WTC11 (cell line): Measurements from ENCODE around the gene SHD. TPM values are rescaled to one million over a fixed set of nuclear protein-coding genes. Genes with fewer than 3 reads are reported as not detected.

Source experiments
- ATAC-seq: fragments of 200-7000 bp; cut with Tn5 transposase; 2 replicates; pipeline ENCODE4 v1.10.0; 2021; ENCODE audit warnings: mild to moderate bottlenecking, moderate library complexity
- CTCF ChIA-PET: fragments of 300-600 bp; sonication (Branson Sonifier 250); formaldehyde crosslinking; loops from one replicate; lab custom pipeline; 2021; ENCODE audit warnings: antibody characterized with exemption; lab: Charles Lee
- POLR2A ChIA-PET: fragments of 350-600 bp; sonication (Branson Sonifier 250); formaldehyde crosslinking; loops from one replicate; lab custom pipeline; 2021; ENCODE audit warnings: antibody characterized with exemption; lab: Charles Lee
- DNase-seq: peaks from one replicate; pipeline ENCODE4 v3.0.0; 2021; ENCODE audit warnings: low spot score
- H3K27ac Mint-ChIP-seq: 2 replicates; pipeline ENCODE4 v1.8.0; 2021; ENCODE audit warnings: mixed read lengths
- H3K27me3 Mint-ChIP-seq: 2 replicates; pipeline ENCODE4 v1.8.0; 2021; ENCODE audit warnings: low read depth, mild to moderate bottlenecking, moderate library complexity, mixed read lengths
- H3K36me3 Mint-ChIP-seq: 2 replicates; pipeline ENCODE4 v1.8.0; 2021; ENCODE audit warnings: mixed read lengths
- H3K4me1 Mint-ChIP-seq: 2 replicates; pipeline ENCODE4 v1.8.0; 2022; ENCODE audit warnings: mixed read lengths
- H3K4me3 Mint-ChIP-seq: 2 replicates; pipeline ENCODE4 v1.8.0; 2021; ENCODE audit warnings: mild to moderate bottlenecking, moderate library complexity, mixed read lengths
- H3K9me3 Mint-ChIP-seq: 2 replicates; pipeline ENCODE4 v1.8.0; 2021; ENCODE audit warnings: mixed read lengths
- CREB1 ChIP-seq: sonication (generic); formaldehyde crosslinking; IDR thresholded peaks from 2 replicates; pipeline ENCODE4 v1.8.0; 2023; ENCODE audit warnings: mild to moderate bottlenecking, missing genetic modification reagents
- FOXJ3 ChIP-seq: sonication (generic); formaldehyde crosslinking; IDR thresholded peaks from 2 replicates; pipeline ENCODE4 v1.9.0; 2021; ENCODE audit warnings: missing genetic modification reagents, mild to moderate bottlenecking, borderline replicate concordance
- GTF2I ChIP-seq: fragments of 250-450 bp; sonication (Bioruptor Pico); conservative IDR thresholded peaks from 2 replicates; pipeline ENCODE4 v1.4.0; 2021; ENCODE audit warnings: mild to moderate bottlenecking
- MAX ChIP-seq: sonication (generic); formaldehyde crosslinking; IDR thresholded peaks from 2 replicates; pipeline ENCODE4 v1.8.0; 2022; ENCODE audit warnings: mild to moderate bottlenecking, missing genetic modification reagents
- NR3C1 ChIP-seq: sonication (generic); formaldehyde crosslinking; conservative IDR thresholded peaks from 2 replicates; pipeline ENCODE4 v1.8.1; 2023; ENCODE audit warnings: low read depth, mild to moderate bottlenecking, missing genetic modification reagents
- SMAD3 ChIP-seq: sonication (generic); formaldehyde crosslinking; IDR thresholded peaks from 2 replicates; pipeline ENCODE4 v1.8.0; 2022; ENCODE audit warnings: missing genetic modification reagents, mild to moderate bottlenecking, borderline replicate concordance
- SMAD4 ChIP-seq: sonication (generic); formaldehyde crosslinking; IDR thresholded peaks from 2 replicates; pipeline ENCODE4 v1.8.0; 2022; ENCODE audit warnings: mild to moderate bottlenecking, missing genetic modification reagents
- SP1 ChIP-seq: sonication (generic); formaldehyde crosslinking; conservative IDR thresholded peaks from 2 replicates; pipeline ENCODE4 v1.8.1; 2022; ENCODE audit warnings: missing genetic modification reagents
- TP53 ChIP-seq: sonication (generic); formaldehyde crosslinking; IDR thresholded peaks from 2 replicates; pipeline ENCODE4 v1.8.1; 2023; ENCODE audit warnings: mild to moderate bottlenecking, missing genetic modification reagents
- USF1 ChIP-seq: sonication (generic); formaldehyde crosslinking; IDR thresholded peaks from 2 replicates; pipeline ENCODE4 v1.8.0; 2022; ENCODE audit warnings: mild to moderate bottlenecking, missing genetic modification reagents
- ZNF121 ChIP-seq: sonication (generic); formaldehyde crosslinking; IDR thresholded peaks from 2 replicates; pipeline ENCODE4 v1.8.0; 2023; ENCODE audit warnings: missing genetic modification reagents
- ZNF263 ChIP-seq: sonication (generic); formaldehyde crosslinking; IDR thresholded peaks from 2 replicates; pipeline ENCODE4 v1.8.1; 2022; ENCODE audit warnings: low read depth, mild to moderate bottlenecking, moderate library complexity, missing genetic modification reagents
- ZNF281 ChIP-seq: sonication (generic); formaldehyde crosslinking; IDR thresholded peaks from 2 replicates; pipeline ENCODE4 v1.8.0; 2023; ENCODE audit warnings: mild to moderate bottlenecking, missing genetic modification reagents
- ZNF532 ChIP-seq: fragments of 250-450 bp; sonication (Bioruptor Pico); IDR thresholded peaks from 2 replicates; pipeline ENCODE4 v1.9.0; 2021; ENCODE audit warnings: mild to moderate bottlenecking, borderline replicate concordance
- total RNA-seq: library from RNA; stranded (reverse); gene quantifications from 3 replicates; pipeline ENCODE4 v1.2.3, GENCODE V29; 2021
- TF ChIP-seq, protein P1 (sequence below): sonication (generic); formaldehyde crosslinking; IDR thresholded peaks from 2 replicates; pipeline ENCODE4 v1.8.1; 2022; ENCODE audit warnings: missing genetic modification reagents, borderline replicate concordance
- TF ChIP-seq, protein P2 (sequence below): sonication (generic); formaldehyde crosslinking; IDR thresholded peaks from 2 replicates; pipeline ENCODE4 v1.8.1; 2023; ENCODE audit warnings: mild to moderate bottlenecking, missing genetic modification reagents

SHD gene
- total RNA-seq, 1 experiment from 2014 or later: 3.4 TPM

- Mint-ChIP-seq H3K4me1 (peaks cover 17% of the 10 kb centered on the region), H3K36me3 (peaks cover 30% of the 10 kb centered on the region), H3K9me3 (no peaks in the 10 kb centered on the region), H3K4me3 (peak within 1 kb of the TSS; percentile 67), H3K27me3 (peaks cover 3% of the 10 kb centered on the region)
- ChIA-PET POLR2A (interaction anchor here (0.6 to 1.0 kb wide), 2 partner anchors 38 to 468 kb away, joined by 3 to 7 read pairs; partner anchors contain the start of gene MPND), CTCF (interaction anchor here (0.9 to 2.0 kb wide), 11 partner anchors 20 to 165 kb away, joined by 3 to 30 read pairs (median 4); partner anchors contain the start of genes MPND and YJU2)
- TF ChIP-seq, protein P1, sequence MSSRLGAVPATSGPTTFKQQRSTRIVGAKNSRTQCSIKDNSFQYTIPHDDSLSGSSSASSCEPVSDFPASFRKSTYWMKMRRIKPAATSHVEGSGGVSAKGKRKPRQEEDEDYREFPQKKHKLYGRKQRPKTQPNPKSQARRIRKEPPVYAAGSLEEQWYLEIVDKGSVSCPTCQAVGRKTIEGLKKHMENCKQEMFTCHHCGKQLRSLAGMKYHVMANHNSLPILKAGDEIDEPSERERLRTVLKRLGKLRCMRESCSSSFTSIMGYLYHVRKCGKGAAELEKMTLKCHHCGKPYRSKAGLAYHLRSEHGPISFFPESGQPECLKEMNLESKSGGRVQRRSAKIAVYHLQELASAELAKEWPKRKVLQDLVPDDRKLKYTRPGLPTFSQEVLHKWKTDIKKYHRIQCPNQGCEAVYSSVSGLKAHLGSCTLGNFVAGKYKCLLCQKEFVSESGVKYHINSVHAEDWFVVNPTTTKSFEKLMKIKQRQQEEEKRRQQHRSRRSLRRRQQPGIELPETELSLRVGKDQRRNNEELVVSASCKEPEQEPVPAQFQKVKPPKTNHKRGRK: no peak
- TF ChIP-seq TP53 (CRISPR knock-in tag): no peak
- 0 out of 2 replicates have a peak, but pooled peaks have one; percentile 18 for TF ChIP-seq MAX
- no peak for TF ChIP-seq SMAD3 (CRISPR knock-in tag)
- TF ChIP-seq USF1 (CRISPR knock-in tag): no peak
- TF ChIP-seq ZNF263 (CRISPR knock-in tag): no peak
- TF ChIP-seq, protein P2, sequence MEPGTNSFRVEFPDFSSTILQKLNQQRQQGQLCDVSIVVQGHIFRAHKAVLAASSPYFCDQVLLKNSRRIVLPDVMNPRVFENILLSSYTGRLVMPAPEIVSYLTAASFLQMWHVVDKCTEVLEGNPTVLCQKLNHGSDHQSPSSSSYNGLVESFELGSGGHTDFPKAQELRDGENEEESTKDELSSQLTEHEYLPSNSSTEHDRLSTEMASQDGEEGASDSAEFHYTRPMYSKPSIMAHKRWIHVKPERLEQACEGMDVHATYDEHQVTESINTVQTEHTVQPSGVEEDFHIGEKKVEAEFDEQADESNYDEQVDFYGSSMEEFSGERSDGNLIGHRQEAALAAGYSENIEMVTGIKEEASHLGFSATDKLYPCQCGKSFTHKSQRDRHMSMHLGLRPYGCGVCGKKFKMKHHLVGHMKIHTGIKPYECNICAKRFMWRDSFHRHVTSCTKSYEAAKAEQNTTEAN (CRISPR knock-in tag): no peak
- no peak for TF ChIP-seq GTF2I (CRISPR knock-in tag)
- TF ChIP-seq NR3C1 (CRISPR knock-in tag): no peak
- TF ChIP-seq FOXJ3 (CRISPR knock-in tag): no peak
- peak; percentile 54; the same call in 1 of the 2 replicates for TF ChIP-seq SP1 (CRISPR knock-in tag)
- no peak for TF ChIP-seq SMAD4 (CRISPR knock-in tag)
- TF ChIP-seq ZNF532 (CRISPR knock-in tag): no peak
- no peak for TF ChIP-seq ZNF121 (CRISPR knock-in tag)
- TF ChIP-seq ZNF281: no peak
- TF ChIP-seq CREB1 (CRISPR knock-in tag): no peak
- TF ChIP-seq, all 79 proteins: peak for 2
- DNase-seq (peak; percentile 87), ATAC-seq (peak; percentile 93)
- H3K27ac Mint-ChIP-seq: no peak within 1 kb of the TSS
Measured at GRCh38 chr19:4304538-4305256, 25.6 kb downstream of the SHD start, which contains the start of gene FSD1. Gene FSD1, plus strand, starts transcription at chr19:4304598. Its CDS starts 149 bp downstream, at chr19:4304747.
